GM12891 (cell line): Measurements from ENCODE around the gene SYNM.

Experiments used
- DNase-seq: peaks from one replicate; pipeline ENCODE4 v3.0.0; 2011; ENCODE audit warnings: low spot score; ENCODE audit not compliant: insufficient read length
- FAIRE-seq: peaks from 2 replicates; lab custom pipeline; 2011; peaks lifted over from hg19 to GRCh38; lab: Jason Lieb, UNC
- PAX5 ChIP-seq: IDR thresholded peaks from 2 replicates; pipeline ENCODE4 v1.6.1; 2011; ENCODE audit warnings: low read length, moderate library complexity, mild to moderate bottlenecking; ENCODE audit not compliant: insufficient read depth, severe bottlenecking
- POLR2A ChIP-seq: IDR thresholded peaks from 2 replicates; pipeline ENCODE4 v1.6.1; 2011; ENCODE audit warnings: low read depth, low read length, control low read depth
- POLR2AphosphoS5 ChIP-seq: IDR thresholded peaks from 2 replicates; pipeline ENCODE4 v1.6.1; 2011; ENCODE audit warnings: low read depth, low read length, control low read depth
- POU2F2 ChIP-seq: IDR thresholded peaks from 2 replicates; pipeline ENCODE4 v1.6.1; 2011; ENCODE audit warnings: low read depth, mild to moderate bottlenecking, control low read depth, low read length, moderate library complexity
- SPI1 ChIP-seq: IDR thresholded peaks from 2 replicates; pipeline ENCODE4 v1.6.1; 2011; ENCODE audit warnings: low read depth, low read length, control low read depth
- TAF1 ChIP-seq: IDR thresholded peaks from 2 replicates; pipeline ENCODE4 v1.6.1; 2011; ENCODE audit warnings: low read depth, low read length, control low read depth

SYNM gene

GRCh38 chr15:99158626-99159412 is 53.9 kb downstream of the SYNM start:
- DNase-seq: no peak
- FAIRE-seq: peak; percentile 59
- TF ChIP-seq POU2F2: no peak
- TF ChIP-seq POLR2AphosphoS5: no peak
- no peak for TF ChIP-seq PAX5
- TF ChIP-seq TAF1: no peak
- TF ChIP-seq SPI1: no peak
- TF ChIP-seq POLR2A: no peak

GRCh38 chr15:99163271-99164062 is 58.6 kb downstream of the SYNM start:
- no peak for FAIRE-seq
- TF ChIP-seq SPI1: no peak
- DNase-seq: no peak

GRCh38 chr15:99164119-99164518 is 59.2 kb downstream of the SYNM start:
- no peak for DNase-seq
- TF ChIP-seq SPI1: no peak
- no peak for FAIRE-seq

DNA sequence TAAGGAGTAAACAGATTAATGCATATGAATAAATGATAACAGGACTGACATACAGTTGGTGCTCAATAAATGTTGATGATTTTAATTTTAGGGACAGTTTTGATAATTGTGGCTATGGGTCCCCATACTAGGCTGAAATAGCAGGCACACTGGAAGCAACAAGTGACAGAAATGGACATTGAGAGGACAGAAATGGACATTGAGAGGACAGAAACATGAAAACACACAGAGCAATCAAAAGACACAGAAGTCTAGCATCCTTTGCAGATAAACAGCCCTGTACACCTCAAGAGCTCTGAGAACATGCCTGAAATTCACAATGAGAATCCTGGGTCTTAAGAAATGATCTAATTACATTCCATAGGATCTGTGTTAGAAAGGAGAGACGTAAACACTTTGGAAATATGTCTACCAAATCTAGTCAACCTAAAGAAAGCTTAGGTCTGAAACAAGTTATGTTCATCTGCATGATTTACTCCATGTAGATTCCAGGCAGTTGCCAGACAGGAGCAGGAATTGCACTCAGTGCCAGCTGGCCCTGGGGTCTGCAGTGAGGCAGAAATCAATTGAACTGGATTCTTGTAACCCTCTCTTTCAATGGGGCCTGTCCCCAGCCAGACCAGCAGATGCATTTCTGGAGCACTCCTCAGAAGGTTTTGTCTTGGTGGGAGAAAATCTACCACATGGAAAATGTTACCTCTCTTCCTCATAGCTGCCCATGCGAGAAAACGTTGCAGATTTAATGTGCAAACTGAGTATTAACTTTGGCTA is 60.3 kb downstream of the SYNM start:
- DNase-seq (no peak), FAIRE-seq (no peak)

DNA sequence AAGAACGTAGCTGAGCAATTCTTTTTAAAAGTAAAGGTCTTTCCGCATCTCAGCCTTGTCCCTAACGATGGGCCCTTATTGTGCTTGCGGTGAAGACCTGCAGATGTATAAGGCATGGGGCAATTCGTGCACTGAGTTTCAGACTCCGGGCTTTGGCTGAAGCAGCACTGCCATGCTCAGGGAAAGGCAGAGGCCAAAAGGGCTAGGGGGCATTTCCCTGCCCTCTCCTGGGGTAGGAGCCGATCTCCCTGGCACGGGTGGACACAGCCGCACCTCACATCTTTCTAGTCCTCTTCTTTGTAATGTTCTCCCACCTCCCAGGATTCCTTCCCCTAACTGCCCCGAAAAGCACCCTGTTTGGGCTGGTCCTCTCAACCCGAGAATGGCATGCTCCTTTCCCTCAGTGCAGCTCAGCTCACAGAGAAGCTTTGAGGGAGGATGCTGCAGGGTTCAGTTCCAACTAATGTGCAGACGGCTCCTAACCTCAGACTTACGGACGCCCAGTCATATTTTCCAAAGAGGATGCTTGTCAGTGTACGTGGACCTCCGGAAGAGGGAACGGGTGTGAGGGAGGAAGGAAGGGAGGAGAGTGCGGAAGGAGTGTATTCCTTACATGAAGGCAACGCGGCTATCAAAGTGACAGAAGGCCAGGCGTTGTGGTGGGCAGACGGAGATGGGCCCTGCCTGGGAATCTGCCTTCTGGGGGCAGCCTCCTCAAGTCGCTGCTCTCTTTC is 61.2 kb downstream of the SYNM start:
- no peak for FAIRE-seq
- DNase-seq: no peak

More for the DNA sequence above, 60.3 kb downstream of the SYNM start:
- TF ChIP-seq SPI1 (no peak), TAF1 (no peak), POLR2A (no peak), POLR2AphosphoS5 (no peak), POU2F2 (no peak), PAX5 (no peak)

DNA sequence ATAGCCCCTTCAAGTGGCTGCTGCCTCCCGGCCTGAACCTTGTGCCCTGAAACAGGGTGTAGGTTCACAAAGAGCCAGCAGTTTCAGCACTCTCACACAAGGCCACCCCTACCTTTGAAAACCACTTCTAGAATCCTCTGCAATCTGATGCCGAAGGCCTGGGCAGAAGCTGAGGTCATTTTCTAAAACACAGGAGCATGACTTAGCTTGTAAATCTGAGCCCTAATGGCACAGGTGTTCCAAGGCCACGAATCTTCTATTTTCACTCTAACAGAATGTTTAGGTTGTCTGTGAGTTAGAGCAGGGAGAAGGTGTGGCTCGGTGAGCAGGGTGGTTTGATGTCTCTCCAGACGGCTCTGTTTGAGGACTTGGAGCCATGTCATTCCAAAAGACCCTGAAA is 62.3 kb downstream of the SYNM start:
- TF ChIP-seq SPI1: no peak
- TF ChIP-seq TAF1: no peak
- no peak for TF ChIP-seq POLR2A
- TF ChIP-seq POLR2AphosphoS5: no peak
- TF ChIP-seq PAX5: no peak
- no peak for TF ChIP-seq POU2F2
- no peak for FAIRE-seq

More for the DNA sequence above, 61.2 kb downstream of the SYNM start:
- TF ChIP-seq POLR2A: no peak
- TF ChIP-seq PAX5: no peak
- no peak for TF ChIP-seq POLR2AphosphoS5
- no peak for TF ChIP-seq TAF1
- TF ChIP-seq POU2F2: no peak
- TF ChIP-seq SPI1: no peak

DNA sequence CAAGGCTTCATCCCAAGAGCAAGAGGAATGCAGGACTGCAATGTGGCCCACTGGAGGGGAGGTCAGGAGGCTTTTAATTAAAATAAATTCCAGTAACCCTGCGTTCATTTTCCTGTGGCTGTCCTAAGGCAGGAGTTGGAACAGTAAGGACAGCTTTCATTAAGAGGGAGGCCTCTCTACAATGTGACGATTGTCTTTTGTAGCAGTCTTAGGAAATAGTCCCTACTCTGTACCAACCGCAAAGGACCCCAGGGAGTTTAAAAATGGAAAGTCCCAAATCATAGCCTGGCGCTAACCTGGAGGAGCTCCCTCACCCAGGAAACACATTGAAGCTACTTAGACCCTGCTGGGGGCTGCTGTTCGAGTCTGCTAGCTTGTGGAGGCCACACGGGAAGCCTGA is 62.8 kb downstream of the SYNM start:
- TF ChIP-seq SPI1: no peak
- TF ChIP-seq POU2F2: no peak
- no peak for TF ChIP-seq POLR2AphosphoS5
- TF ChIP-seq TAF1: no peak
- no peak for TF ChIP-seq POLR2A
- no peak for TF ChIP-seq PAX5
- FAIRE-seq: no peak

More for the DNA sequence above, 62.3 kb downstream of the SYNM start:
- no peak for DNase-seq

GRCh38 chr15:99168601-99169580 is 64.0 kb downstream of the SYNM start:
- DNase-seq (no peak), FAIRE-seq (no peak)
- TF ChIP-seq SPI1 (peak; percentile 80), PAX5 (no peak)

More for the DNA sequence above, 62.8 kb downstream of the SYNM start:
- no peak for DNase-seq
